GM18520 (cell line): ENCODE results near the gene DNAJC8.
A peak's percentile ranks its signal among the peaks of the same experiment; 100 is the strongest.

Source experiments
- ATAC-seq: cut with Tn5 transposase; IDR thresholded peaks from one replicate; pipeline ENCODE4 v1.9.1; 2021; ENCODE audit not compliant: unreplicated experiment

Gene DNAJC8

DNA sequence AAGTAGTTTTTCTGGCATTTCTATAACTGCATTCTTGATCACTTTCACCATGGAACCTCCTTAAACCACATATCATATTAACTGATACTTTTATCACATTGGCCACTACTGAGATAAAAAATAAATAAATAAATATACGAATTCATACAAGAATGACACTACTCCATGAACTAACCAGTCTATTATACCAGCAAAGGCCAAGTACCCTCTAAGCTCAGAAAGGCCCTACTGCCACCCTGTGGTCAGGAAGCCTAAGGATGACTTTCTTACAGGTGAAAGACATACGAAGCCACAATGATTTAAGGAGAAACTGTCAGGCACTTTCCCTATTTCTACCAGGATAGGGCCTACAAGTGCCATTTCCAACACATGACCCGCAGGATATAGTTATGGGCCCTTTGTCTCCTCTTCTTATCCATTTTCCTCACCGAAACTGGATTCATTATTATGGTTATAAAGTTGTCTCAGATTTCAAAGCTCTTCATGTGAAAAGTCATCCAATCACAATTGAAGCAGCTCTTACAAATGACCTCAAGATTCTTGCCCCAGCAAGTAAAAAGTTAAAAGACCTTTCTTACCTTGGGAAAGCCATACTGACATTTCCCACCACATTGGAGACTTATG is 23.9 kb downstream of the DNAJC8 start:
- no peak for ATAC-seq

DNA sequence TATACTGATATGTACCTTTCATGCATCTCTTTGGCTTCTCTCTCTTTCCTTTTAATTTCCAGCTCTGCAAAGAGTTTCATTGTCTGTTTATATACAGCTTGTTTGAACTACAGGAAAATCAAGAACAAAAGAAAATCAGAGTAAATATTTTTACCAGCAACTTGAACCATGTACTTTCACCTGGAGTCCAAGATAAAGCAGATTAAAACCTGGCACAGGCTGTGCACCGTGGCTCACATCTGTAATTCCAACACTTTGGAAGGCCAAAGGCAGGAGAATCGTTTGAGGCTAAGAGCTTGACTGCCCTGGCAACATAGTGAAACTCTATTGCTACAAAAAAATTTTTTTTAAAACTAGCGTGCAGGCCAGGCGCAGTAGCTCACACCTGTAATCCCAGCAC is 27.6 kb downstream of the DNAJC8 start:
- ATAC-seq, result no peak

DNA sequence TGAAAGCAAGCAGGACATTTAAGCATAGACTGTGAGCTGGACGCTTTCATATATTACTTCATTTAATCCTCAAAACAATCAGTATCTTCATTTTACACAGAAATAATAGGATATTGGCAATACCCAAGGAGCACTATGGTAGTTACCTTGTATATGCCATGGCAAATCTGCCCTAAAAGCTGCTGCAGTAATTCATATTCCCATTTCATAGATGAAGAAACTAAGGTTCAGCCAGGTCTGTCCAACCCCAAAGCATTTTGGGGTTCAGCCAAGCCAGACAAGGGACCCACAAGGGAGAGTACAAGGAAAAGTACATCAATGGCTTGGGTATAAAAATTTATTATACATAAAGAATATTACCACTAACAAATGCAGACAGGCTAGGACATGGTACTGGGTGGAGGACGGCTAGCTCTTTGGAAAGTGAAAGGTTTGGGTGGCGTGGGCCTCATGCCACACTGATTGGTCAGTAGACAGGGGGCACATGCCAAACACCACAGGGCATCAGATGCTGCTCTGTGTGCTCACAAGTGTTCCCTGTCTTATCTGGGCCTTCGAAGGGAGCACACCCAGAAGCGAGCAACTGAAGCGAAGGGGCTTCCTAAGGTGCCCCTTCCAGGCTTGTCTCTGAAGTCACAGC is 32.5 kb downstream of the DNAJC8 start:
- ATAC-seq, result peak; percentile 3

DNA sequence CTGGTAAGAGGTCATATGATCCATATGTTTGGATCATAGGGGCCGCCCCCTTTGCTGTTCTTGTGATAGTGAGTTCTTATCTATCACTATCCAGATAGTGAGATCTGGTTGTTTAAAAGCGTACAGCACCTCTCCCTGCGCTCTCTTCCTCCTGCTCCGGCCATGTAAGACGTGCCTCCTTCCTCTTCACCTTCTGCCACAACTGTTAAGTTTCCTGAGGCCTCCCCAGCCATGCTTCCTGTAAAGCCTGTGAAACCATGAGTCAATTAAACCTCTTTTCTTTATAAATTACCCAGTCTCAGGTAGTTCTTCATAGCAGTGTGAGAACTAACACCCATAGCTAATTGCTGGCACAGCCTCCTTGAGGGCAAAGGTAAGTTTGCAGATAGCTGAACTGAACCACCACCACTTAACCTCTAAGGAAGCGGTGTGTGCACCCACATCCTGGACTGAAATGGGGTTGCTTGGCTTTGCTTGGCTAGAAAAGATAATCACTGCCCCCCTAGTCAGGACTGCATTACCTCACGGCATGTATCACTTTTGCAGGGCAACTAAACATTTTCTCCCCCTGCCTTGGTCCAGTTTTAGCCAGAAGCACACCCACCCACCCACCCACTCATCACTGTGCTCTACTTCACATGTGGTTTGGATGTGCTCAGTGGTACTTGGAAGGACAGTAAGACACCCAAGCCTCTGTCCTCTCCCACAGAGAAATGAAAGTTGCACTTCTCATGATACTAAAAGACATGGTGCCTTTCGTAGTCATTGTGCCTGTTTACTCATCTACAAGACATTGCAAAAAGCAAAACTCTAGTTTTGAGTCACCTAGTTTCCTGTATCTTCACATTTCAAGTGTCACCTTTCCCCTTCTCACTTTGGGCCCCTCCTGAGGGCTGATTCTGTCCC is 33.2 kb downstream of the DNAJC8 start:
- ATAC-seq, result peak; percentile 77

DNA sequence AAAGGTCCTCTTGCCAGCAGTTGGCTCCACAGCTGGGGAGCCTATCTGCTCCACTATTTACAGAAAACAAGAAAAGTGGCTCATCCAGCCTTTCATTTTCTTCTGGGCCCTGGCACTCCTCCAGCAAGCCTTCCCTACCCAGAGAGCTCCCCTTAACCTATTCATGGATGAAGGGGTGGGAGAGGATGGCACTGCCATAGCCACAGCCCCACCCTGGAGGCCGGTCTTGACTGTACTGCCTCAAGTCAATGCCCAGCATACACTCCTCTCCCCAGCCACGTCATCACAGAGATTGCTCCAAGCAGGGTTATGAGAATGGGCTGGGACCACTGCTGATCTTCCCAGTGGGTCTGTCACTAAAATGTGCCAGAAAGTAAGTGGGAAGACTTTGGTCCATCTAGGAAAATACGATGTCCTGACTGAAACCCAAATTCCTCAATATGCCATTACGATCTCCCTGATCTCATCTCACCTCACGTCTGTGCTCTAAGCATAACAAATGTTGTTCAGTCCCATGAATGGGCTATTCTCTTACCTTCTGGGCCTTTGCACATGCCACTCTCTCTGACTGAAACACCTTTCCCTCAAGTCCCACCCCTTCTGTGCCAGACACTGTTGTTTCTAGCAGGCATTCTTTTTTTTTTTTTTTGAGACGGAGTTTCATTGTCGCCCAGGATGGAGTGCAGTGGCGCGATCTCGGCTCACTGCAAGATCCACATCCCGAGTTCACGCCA is 35.0 kb downstream of the DNAJC8 start:
- no peak for ATAC-seq

DNA sequence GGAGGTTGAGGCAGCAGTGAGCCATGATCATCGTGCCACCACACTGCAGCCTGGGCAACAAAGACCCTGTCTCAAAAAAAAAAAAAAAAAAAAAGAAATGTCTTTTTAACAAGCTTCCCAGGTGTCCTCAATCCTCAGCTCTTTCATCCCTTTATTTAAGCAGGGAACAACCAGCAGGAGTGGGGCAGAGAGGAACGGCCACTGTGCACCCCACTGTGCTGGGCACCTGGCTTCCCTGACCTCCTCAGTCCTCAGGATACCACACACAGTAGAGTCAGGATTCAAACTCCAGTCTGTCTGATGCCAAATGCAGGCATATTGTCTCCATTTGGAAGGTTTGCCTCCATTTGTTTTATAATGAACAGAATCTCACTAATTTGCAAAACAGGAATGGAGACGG is 36.5 kb downstream of the DNAJC8 start:
- ATAC-seq, result no peak

DNA sequence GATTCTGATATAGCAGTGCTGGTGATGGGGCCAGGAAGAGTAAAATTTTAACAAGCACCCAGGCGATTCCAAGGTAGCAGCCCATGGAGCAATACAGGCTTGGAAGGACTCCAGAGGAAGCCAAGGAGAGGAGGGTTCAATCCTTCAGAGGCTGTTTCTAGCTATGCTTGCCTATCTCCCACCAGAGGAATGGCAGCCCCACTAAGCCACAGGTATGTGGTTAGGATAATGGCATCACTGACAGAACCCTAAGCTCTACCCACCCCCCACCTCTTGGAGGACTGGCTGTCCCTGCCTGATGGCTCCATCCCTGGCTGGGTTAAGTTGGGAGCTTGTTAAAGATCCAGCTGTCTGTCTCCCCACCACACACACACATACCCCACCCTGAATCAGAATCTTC is 37.0 kb downstream of the DNAJC8 start:
- no peak for ATAC-seq

DNA sequence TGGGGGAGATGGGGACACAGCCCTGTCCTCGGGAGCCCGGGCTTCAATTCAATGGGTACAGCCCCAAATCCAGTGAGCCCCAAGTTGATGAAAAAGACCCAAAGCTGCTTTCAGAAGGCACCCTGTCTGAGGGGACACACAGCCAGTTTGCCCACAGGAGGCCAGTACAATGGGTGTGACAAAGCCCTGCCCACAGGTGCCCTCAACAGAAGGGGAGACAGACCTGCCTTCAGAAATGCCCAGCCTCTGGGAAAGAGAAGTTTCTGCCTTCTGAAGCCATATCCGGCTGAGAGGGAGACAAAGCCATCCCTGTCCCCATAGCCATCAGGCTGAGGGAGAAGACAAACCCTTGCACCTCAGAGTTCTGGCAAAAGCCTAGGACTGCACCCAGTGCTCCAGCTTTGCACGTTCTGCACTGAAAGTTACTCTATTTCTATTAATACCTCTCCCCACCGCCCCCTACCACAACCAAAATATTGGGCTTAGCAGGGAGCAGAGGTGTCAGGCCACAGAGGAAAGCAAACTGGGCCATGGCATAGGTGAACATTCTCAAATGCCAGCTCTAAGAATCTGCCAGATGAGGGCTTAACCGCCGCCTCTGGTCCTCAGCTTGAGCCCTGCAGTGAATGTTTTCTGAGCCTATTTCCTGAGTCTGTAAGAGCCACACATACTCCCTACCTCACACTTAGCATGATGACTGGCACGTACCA is 38.3 kb downstream of the DNAJC8 start:
- no peak for ATAC-seq

DNA sequence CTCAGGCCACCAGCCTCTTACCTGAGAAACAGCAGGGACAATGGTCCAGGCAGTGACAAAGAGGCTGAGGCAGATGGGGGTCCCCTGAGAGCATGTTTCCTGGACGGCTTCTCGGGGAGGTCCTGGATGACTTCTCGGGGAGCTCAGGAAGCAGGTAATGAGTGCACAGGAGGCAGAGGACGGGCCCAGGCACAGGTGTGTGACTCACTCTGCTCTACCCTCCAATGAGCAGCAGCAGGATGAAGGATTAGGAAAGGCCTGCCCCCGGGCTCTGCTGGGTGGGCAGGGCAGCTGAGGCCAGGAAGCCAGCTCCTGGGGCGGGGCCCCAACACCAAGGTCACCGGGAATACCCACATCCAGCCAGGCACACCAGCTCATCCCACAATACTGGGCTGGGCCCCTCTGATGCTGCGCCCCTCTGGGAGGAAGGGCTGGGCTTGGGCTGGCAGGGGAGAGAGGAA is 39.1 kb downstream of the DNAJC8 start:
- no peak for ATAC-seq

DNA sequence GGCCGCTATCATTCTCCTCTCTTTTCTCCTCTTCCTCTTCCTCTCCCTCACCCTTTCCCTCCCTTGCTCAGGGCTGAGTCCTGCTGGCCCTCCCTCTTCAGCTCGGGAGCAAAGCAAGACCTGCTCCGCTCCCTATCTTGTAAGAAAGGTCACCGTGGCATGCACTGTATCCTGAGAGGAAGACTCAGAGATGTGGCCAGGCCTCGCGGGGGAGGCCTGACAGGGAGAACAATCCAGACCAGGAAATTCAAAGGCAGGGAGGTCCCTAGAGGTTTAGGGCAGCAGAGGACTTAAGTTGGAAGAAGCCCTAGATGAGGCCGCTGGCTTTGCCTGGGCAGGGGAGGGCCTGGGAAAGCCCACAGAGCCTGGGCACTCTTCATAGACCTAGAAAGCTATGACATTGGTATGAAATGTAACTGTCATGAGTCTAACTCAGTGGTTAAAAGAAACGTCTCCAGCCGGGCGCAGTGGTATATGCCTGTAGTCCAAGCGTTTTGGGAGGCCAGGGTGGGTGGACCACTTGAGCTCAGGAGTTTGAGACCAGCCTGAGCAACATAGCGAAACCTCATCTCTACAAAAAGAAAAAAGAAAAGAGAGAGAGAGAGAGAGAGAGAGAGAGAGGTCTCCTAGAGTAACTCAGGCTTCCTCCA is 41.7 kb downstream of the DNAJC8 start:
- ATAC-seq, result no peak

DNA sequence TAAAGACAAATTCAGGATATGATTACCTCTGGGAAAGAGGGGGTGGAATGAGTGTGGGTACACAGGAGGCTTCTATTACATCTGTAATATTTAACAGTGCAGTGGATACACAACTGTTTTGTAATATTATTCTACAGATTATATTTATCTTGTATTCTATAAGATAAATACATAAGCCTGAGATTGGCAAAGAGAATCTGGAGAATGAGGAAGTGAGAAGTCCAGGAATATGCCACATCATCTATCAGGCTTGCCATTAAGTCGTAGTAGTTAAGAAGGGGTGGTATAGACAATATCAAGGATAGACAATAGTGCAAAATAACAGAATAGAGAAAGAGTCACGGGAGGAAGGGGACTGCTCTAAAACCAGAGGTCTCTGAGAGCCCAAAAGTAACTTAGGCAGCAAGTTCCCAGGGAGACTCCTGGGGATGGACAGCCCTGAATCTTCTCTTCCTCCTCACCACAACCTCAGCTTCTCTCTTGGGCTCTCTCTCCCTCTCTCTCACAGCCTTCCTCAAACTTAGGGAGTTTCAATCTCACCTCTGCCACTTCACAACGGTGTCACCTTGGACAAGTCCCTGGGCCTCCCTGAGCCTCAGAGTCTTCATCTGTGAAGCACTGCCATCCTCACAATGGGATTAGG is 42.4 kb downstream of the DNAJC8 start:
- no peak for ATAC-seq

DNA sequence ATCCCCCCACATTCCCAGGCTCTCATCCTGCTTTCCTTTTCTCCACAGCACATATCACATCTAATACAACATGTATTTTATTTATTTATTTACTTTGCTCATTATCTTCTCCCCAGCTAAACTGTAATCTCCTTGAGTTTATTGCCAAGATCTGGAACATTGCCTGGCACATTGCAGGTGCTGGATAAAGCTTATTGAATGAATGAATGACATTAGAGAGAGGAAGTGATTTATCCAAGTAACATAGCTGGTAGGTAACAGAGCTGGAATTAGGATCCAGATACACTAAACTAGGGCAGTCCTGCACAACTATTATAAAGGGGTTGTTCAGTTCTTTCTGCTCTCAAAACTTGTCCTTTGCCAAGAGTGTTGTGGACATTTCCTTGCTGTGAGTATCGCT is 47.8 kb downstream of the DNAJC8 start:
- ATAC-seq, result no peak

DNA sequence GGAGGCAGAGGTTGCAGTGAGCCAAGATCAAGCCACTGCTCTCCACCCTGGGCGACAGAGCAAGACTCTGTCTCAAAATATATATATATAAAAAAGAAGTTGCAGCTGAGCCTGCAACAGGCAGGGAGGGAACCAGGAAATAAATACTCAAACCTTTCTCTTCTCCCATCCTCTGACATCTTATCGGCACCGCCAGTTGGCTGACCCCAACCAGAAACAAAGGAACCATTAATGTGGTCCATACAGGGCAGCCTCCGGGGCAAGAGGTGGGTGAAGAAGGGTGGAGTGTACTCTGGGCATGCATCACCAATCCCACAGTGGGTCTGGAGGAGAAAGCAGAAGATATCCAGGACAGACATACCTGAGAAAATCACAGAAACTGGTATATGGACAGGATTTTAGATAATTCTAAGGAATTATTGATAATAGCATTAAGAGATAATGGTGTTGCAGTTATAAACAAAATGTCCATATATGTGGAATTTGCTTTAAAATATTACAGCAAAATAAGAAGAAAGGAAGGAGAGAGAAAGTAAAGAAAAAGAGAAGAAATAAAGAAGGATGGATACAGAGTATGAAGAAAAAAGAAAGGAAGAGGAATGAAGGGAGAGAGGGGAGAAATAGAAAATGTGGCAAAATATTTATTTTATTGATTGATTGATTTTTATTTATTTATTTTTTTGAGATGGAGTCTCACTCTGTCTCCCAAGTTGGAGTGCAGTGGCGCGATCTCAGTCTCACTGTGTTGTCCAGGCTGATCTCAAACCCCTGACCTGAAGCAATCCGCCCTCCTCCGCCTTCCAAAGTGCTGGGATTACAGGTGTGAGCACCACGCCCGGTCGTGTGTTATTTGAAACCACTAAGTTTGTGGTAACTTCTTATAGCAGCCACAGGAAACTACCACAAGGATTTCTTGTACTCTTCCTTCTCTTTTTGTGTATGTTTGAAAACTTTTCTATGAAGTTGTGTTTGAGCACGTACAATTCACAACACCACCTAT is 52.2 kb downstream of the DNAJC8 start:
- ATAC-seq, result no peak

DNA sequence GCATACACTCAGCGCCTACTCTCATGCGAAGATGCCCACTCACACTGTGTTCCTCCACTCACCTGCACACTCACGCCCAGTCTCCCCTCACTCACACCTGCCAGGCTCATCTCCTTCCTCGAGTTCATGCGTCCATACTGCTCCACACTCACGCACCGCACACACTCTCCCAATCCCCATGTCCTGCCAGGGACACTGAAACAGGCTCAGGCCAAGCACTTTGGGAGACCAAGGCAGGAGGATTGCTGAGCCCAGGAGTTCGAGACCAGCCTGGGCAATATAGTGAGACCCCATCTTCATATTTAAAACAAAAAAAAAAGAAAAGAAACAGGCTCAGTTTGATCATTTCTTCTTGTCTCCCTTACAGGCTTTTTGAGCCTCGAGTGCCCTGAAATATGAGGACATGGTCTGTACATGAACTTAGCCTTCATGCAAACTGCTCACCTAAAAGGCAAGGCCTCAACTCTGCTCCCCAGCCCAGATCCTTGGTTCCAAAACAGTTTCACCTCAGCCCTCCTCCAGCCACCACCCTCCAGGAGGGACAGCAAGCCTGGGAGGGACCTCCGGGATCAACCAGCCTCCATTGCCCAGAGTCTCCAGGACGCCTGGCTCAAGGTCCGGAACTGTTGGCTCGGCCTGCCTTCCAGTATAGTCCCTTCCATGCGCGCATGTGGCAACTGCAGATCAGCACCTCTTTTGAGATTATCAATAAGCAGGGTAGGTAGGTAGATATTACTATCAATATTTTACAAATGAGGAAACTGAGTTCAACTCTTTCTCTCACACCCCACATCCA is 53.9 kb downstream of the DNAJC8 start:
- no peak for ATAC-seq

DNA sequence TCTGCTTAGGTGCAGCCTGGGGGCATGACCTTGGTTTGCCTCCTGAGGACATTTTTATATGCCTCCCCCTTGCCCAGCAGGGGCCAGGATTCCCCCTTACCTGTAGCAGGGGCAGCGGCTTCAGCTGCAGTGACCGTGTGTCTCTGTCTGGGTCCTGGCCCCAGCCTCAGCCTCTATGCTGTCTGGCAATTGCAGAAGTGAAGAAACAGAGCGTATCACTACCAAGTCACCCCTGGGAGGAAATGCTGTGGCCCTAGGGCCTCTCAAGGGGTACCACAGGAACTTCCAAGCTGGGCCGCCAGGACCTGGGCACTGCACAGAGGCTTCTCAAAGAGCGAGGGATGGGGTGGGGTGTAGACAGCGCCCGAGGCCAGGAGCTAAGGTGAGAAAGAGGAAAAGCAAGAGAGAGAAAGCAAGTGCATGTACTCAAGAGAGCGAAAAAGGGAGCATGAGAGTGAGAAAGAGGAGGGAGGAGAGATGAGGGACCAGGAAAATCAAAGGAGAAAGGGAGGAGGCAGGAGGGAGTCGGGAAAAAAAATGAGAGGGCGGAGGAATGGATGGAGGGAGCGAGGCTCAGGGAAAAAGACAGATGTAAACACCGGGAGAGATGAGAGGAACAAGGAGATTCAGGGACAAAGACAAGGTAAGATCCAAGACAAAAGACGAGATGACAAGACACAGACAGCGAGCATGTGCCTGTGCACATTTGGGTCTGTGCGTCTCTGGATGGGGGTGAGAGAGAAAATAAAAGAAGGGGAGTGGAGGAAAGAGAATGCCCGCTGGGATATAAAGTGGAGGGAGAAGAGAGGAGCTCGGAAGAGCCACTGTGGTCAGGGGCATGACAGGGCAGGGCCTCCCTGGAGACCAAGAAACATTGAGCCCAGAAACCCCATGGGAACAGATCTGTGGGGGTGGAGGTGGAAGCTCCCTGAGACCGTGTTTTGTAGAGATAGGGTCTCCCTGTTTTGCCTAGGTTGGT is 56.0 kb downstream of the DNAJC8 start, which contains the start of gene PTAFR:
PTAFR (minus strand) TSS at position 199 of the 979 bp plus-strand sequence. CDS start 25,669 bp downstream, outside the sequence.
- ATAC-seq, result no peak

DNA sequence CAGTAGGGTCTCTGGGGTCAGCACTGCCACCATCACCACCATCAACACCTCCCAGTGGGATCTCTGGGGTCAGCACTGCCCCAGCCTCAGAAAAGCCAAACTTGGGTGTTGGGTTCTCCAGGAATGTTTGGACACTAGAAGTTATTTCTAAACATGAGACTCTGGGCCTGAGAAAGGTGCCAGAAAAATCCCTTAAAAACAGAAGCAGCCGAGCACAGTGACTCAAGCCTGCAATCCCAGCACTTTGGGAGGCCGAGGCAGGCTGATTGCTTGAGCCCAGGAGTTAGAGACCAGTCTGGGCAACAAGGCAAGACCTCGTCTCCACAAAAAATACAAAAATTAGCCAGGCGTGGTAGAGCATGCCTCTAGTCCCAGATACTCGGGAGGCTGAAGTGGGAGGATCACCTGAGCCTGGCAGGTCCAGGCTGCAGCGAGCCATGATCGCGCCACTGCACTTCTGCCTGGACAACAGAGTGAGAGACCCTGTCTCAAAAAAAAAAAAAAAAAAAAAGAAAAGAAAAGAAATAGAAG is 56.8 kb downstream of the DNAJC8 start:
- no peak for ATAC-seq
